Activated CD8-positive, alpha-beta memory T cell treated with anti-CD3 and anti-CD28 coated beads, Interleukin-2, amount 50 U/mL, for 4 hours (primary cell): Measurements from ENCODE around the gene C12orf56.

ENCODE experiments used
- DNase-seq: peaks from one replicate; pipeline ENCODE4 v3.0.0-alpha.2; 2020

C12orf56 gene

GRCh38 chr12:64390275-64390851 lies at the start of gene C12orf56:
Gene C12orf56, minus strand, starts transcription at chr12:64390758. Its CDS starts 193 bp downstream, at chr12:64390565.
- DNase-seq, result no peak

GRCh38 chr12:64440100-64440499 lies 49.5 kb upstream of the C12orf56 start:
- no peak for DNase-seq

- DNase-seq, result no peak
Observed at GRCh38 chr12:64433915-64434314, 43.4 kb upstream of the C12orf56 start.

GRCh38 chr12:64431791-64432190 lies 41.2 kb upstream of the C12orf56 start:
- DNase-seq, result no peak

- no peak for DNase-seq
Observed at GRCh38 chr12:64430886-64431285, 40.3 kb upstream of the C12orf56 start.

- no peak for DNase-seq
Observed at GRCh38 chr12:64428956-64429355, 38.4 kb upstream of the C12orf56 start.

GRCh38 chr12:64427988-64428387 lies 37.4 kb upstream of the C12orf56 start:
- no peak for DNase-seq

GRCh38 chr12:64419696-64420095 lies 29.1 kb upstream of the C12orf56 start:
- no peak for DNase-seq

GRCh38 chr12:64418209-64418608 lies 27.7 kb upstream of the C12orf56 start:
- no peak for DNase-seq

GRCh38 chr12:64413884-64414283 lies 23.3 kb upstream of the C12orf56 start:
- no peak for DNase-seq

GRCh38 chr12:64412459-64412858 lies 21.9 kb upstream of the C12orf56 start:
- no peak for DNase-seq

GRCh38 chr12:64411427-64411826 lies 20.9 kb upstream of the C12orf56 start:
- no peak for DNase-seq

GRCh38 chr12:64407342-64408223 lies 17.0 kb upstream of the C12orf56 start:
- DNase-seq, result no peak

- peak; percentile 78 for DNase-seq
Observed at GRCh38 chr12:64404470-64405256, 14.1 kb upstream of the C12orf56 start.

- DNase-seq, result peak; percentile 93
Observed at GRCh38 chr12:64403707-64404469, 13.3 kb upstream of the C12orf56 start, which contains the start of gene XPOT. Gene XPOT, plus strand, starts transcription at chr12:64404392. Its CDS starts 5,644 bp downstream, at chr12:64410036.

GRCh38 chr12:64402181-64402580 lies 11.6 kb upstream of the C12orf56 start:
- no peak for DNase-seq

GRCh38 chr12:64400041-64400440 lies 9.5 kb upstream of the C12orf56 start:
- no peak for DNase-seq

- DNase-seq, result no peak
Observed at GRCh38 chr12:64395739-64396138, 5.2 kb upstream of the C12orf56 start.

- DNase-seq, result no peak
Observed at GRCh38 chr12:64392221-64392620, 1.7 kb upstream of the C12orf56 start.

GRCh38 chr12:64389154-64389553 lies 1.4 kb downstream of the C12orf56 start:
- DNase-seq, result no peak

GRCh38 chr12:64387197-64387816 lies 3.3 kb downstream of the C12orf56 start:
- no peak for DNase-seq

GRCh38 chr12:64385468-64385867 lies 5.1 kb downstream of the C12orf56 start:
- DNase-seq, result no peak
